ENCODE results near the gene SARS1. TPM values are rescaled to one million over a fixed set of nuclear protein-coding genes. Genes with fewer than 3 reads are reported as not detected.

SARS1 gene
- total and polyA plus RNA-seq, 2 donors (not counting 1 experiment from before 2014, with no cell fraction given), result 59.1 to 115 TPM

- Histone ChIP-seq H3K36me3 (replicated peaks in 1 of 2; ENCODE audit: control extremely low read depth in 1 of 2, control insufficient read depth in 1 of 2, extremely low read depth in 1 of 2, insufficient read depth in 2 of 2, low read length in 1 of 2) (no peaks in the 10 kb centered on the region), H2AFZ (ENCODE audit: insufficient read depth, low read depth, low read length, poor library complexity, severe bottlenecking) (peak within 1 kb of the TSS; percentile 64), H4K20me1 (ENCODE audit: control insufficient read depth, insufficient read depth, low read length, poor library complexity, severe bottlenecking) (peaks cover 4% of the 10 kb centered on the region), H3K9ac (ENCODE audit: low read length) (peak within 1 kb of the TSS; percentile 54), H3K27ac (ENCODE audit: low read length in 2 of 2) (no peak within 1 kb of the TSS), H3K4me2 (replicated peaks; ENCODE audit: low read depth, low read length, poor library complexity, severe bottlenecking) (peak within 1 kb of the TSS; percentile 88), H3K9me3 (ENCODE audit: control extremely low read depth in 1 of 3, control insufficient read depth in 2 of 3, insufficient read depth in 1 of 3, low read length in 2 of 3) (peaks cover 0 to 16% (median 0%) of the 10 kb centered on the region in 3 donors), H3K27me3 (replicated peaks in 1 of 4; ENCODE audit: control extremely low read depth in 1 of 4, control insufficient read depth in 3 of 4, insufficient read depth in 4 of 4, low read length in 3 of 4) (peaks cover 0 to 46% (median 14%) of the 10 kb centered on the region in 4 experiments), H3K4me3 (ENCODE audit: control extremely low read depth in 1 of 5, extremely low read depth in 1 of 5, insufficient read depth in 1 of 5, low read depth in 2 of 5, low read length in 4 of 5) (peak within 1 kb of the TSS in 3 of 5 experiments; percentile 37 to 54 (median 46)), H3K79me2 (ENCODE audit: control insufficient read depth, insufficient read depth, low read length) (no peaks in the 10 kb centered on the region), H3K4me1 (ENCODE audit: control insufficient read depth in 2 of 2, insufficient read depth in 2 of 2, low read length in 2 of 2) (peaks cover 11 to 22% of the 10 kb centered on the region in 2 donors)
- Mint-ChIP-seq H3K9me3 (ENCODE audit: insufficient read depth) (no peaks in the 10 kb centered on the region), H3K4me3 (peak within 1 kb of the TSS; percentile 78), H3K4me1 (peaks cover 11% of the 10 kb centered on the region), H3K27ac (no peak within 1 kb of the TSS), H3K27me3 (peaks cover 17% of the 10 kb centered on the region)
- TF ChIP-seq, protein P1, sequence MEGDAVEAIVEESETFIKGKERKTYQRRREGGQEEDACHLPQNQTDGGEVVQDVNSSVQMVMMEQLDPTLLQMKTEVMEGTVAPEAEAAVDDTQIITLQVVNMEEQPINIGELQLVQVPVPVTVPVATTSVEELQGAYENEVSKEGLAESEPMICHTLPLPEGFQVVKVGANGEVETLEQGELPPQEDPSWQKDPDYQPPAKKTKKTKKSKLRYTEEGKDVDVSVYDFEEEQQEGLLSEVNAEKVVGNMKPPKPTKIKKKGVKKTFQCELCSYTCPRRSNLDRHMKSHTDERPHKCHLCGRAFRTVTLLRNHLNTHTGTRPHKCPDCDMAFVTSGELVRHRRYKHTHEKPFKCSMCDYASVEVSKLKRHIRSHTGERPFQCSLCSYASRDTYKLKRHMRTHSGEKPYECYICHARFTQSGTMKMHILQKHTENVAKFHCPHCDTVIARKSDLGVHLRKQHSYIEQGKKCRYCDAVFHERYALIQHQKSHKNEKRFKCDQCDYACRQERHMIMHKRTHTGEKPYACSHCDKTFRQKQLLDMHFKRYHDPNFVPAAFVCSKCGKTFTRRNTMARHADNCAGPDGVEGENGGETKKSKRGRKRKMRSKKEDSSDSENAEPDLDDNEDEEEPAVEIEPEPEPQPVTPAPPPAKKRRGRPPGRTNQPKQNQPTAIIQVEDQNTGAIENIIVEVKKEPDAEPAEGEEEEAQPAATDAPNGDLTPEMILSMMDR (IDR thresholded peaks at IDR 0.05), result no peak
- no peak for TF ChIP-seq EZH2 (IDR thresholded peaks at IDR 0.05; ENCODE audit: borderline replicate concordance, insufficient read depth, low read depth, low read length, poor library complexity, severe bottlenecking)
- 17% methylated on average over 48 of the region's 49 CpGs for WGBS (ENCODE audit: insufficient coverage)
- ATAC-seq (ENCODE audit: low read depth) (peak; percentile 88), DNase-seq (peak; percentile 70)
- CTCF ChIA-PET, result no interaction called here
- POLR2A ChIA-PET, result interaction anchor here (0.5 kb wide), 1 partner anchor 187 kb away, joined by 5 read pairs; no protein-coding TSS in a partner anchor
- intact Hi-C loops (cut with micrococcal nuclease), result loop anchor here (1.0 kb wide), 2 partner anchors 35 to 177 kb away; partner anchors contain the start of gene PSMA5
These were observed 35.3 kb downstream of the SARS1 start, which contains the start of gene CELSR2 for GRCh38 chr1:109248797-109249629. TSS of gene CELSR2 (plus strand) at chr1:109249539. CDS start at chr1:109250080, 541 bp downstream.

Measured in B cell (primary cell).